HUDEP-2 (cell line): ENCODE data around the gene EML6.
"Not testable (repeated sequence)": the region's sequence is repeated elsewhere in the genome, so short reads cannot be mapped to it uniquely, and the experiment has no call there.

ENCODE experiments used
- DNase-seq, 76 experiments: peaks; one replicate each; lab custom pipeline; 2025; ENCODE audit not compliant: unreplicated experiment in 76 of 76; lab: John Stamatoyannopoulos, UW

Gene EML6

DNA sequence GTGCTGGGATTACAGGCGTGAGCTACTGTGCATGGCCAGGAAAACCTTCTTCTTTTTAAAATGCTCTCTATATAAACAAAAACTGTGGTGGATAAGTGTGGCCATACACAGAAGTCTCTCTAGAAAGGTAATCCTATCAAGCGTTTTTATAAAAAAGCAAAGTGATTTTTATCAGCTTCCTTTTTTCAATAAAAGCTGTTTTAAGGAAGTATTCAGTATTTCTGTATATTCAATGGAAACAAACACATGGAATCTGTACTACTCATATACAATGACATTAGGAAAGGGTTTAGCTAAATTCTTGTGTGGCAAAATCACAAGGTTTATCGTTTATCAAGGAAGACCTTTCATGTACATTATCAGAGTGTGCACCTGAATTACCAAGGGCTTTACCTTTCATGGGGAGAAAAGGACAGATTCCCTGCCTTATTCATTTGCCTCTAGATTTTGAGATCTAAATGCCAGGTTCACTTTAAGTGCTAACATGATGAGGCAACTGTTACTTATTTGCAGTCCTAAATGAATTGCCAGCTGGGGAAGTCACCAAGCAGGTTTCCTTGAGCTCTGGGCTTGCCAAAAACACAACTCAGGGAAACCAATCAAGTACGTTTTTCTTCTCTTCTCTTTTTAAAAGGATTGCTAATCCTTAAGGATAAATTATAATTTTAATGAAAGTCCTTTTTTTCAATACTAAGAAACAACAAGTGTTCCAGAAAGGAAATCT lies 256.0 kb downstream of the EML6 start:
- no peak for DNase-seq

DNA sequence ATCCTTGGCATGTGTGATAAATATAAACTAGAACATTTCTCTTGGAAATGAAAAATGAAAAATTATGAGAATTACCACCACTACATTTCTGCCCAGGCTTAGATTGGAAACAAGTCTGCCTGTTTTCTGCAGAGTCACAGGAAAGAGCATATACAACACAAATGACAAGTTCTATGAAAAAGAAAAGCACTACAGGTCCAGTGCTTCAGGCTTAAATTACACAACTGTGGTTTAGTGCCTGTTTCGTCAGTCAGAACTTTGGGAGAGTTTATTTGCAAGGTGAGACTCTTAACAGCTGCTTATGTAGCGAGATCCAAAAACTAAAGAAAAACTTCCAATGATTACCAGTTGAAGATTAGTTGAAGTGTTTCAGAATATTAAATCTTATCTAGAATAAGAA lies 257.9 kb downstream of the EML6 start:
- DNase-seq, result no peak

DNA sequence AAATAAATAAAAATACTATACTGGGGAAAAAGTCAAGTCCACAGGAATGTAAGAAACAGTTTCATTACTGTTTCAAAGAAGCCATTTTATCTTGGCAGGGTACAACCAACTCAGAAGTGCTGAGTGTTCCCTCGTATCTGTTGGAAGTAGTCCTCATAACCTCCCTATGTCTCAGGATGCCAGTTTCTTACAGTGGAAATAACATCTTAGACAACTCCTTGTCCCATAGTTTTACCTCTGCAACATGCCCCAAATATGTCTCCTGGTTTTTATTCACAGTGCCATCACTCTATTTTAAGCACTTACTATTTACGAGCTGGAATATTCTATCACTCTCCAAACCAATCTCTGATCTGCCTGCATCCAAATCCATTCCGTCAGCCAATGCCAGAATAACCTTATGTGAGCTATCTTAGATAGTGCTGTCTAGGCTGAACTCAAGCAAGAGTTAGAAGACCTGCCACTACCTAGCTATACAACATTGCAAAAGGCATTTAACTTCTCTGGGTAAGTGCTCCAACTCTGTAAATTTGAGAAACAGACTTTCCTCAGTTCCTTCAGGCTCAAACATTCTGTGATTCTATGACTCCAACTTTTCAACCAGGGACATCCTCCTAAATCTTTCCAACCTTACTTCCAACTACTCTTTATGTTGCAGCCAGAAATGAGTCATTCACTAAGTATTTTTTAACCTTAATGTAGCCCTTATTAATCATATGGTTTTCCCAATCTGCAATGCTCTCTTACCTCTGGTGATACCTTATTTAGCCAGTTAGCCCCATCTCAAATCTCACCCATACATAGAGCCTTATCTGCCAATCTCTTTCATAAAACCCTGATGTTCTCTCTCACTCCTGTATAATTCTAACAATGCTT lies 260.1 kb downstream of the EML6 start:
- no peak for DNase-seq

DNA sequence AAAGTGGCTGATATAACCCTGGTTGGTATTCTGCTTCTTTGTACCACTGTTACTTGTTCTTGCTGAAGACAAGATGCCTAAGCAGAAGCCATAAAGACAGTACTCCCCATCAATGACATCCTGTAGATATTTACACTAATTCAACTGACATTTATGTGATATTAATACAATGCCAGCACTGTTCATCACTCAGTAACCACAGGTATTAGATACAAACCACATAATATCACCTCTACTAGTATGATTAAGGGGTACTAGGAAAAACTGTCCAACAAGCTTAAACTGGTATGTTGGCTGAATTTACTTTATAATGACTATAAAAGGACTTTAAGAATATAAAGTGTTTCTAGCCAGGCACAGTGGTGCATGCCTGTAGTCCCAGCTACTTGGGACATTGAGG lies 261.0 kb downstream of the EML6 start:
- DNase-seq, result no peak

DNA sequence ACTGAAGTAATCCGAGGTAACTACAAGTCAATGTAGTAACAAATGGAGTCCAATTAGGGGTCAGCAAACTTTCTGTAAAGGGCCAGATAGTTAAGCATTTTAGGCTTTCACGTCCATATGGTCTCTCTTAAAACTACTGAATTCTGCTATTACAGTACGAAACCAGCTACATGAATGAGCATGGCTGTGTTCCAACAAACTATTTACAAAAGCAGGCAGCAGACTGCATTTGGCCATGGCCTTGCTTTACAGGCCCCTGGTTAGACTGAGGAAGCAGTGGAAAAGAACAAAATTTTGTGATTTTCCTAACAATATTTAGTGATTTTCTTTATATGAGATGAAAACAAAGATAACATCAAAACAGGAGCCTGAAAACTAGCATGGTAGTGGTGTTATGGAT lies 262.8 kb downstream of the EML6 start:
- DNase-seq, result no peak

DNA sequence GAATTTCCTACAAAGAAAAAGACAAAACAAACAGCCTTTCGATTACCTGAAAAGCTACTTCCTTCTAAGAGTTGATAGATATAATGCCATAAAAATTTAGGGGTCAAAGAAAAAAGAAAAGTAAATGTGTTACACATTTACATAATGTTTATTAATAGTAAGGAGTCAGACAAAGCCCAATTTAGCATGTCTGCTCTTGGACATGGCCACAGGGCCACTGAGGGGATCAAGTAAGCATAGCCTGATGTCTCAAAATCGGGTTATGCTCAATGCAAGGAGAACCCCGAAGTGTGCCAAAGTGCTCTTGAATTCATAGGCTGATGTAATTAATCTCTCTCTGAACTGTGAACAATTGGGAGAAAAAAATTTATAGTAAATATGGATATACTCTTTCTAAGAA lies 265.1 kb downstream of the EML6 start:
- no peak for DNase-seq

DNA sequence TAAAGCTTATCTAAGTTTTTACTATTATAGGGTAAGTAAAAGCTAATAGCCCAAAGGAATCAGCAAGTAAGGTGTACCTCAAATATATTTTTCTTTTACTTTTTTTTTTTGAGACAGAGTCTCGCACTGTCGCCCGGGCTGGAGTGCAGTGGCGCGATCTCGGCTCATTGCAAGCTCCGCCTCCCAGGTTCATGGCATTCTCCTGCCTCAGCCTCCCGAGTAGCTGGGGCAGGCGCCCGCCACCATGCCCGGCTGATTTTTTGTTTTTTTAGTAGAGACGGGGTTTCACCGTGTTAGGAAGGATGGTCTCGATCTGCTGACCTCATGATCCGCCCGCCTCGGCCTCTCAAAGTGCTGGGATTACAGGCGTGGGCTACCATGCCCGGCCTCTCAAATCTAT lies 267.2 kb downstream of the EML6 start:
- not testable (repeated sequence) for DNase-seq

DNA sequence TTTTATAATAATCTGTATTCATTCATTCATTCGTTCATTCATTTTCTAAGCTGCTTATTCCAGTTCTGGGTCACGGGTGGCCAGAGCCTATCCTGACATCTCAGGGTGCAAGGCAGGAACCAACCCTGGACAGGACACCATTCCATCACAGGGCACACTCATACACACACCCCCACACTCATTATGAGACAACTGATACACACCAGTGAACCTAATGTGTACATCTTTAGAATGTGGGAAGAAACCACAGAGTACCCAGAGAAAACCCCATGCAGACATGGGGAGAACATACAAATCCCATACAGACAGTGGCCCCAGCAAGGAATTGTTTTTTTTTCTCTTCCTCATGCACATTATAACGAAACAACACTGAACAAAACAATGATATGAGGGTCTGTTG lies 272.1 kb downstream of the EML6 start:
- no peak for DNase-seq

DNA sequence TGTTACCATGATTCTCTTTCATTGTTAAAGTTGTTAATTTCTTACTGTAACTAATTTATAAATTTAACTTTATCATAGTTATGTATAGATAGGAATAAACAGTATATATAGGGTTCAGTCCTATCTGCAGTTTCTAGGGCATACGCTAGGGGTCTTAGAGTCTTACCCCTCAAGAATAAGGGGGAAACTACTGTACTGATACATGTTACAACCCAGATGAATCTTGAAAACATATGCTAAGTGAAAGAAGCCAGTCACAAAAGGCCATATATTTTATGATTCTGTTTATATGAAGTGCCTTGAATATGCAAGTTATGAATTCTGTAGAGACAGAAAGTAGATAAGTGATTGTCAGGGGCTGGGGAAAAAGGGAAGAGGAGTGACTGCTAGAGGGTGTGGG lies 274.4 kb downstream of the EML6 start:
- no peak for DNase-seq

DNA sequence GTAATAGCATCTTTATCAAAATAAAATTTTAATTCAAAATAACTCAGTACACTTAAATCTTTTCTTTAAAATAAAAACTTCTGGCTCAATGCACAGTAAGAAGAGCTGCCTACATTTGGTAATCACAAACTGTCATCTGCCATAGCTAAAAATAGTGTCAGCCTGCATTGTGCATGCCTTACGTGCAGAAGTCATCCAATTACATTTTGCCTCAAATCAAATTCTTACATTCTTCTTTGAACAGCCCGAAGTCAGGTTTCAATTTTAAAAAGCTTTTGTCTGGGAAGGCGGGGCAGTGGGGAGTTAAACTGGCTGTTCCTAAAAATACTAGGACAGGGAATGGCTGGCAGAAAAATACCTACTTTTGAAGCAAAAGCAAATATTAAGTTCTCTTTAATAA lies 275.7 kb downstream of the EML6 start:
- no peak for DNase-seq

DNA sequence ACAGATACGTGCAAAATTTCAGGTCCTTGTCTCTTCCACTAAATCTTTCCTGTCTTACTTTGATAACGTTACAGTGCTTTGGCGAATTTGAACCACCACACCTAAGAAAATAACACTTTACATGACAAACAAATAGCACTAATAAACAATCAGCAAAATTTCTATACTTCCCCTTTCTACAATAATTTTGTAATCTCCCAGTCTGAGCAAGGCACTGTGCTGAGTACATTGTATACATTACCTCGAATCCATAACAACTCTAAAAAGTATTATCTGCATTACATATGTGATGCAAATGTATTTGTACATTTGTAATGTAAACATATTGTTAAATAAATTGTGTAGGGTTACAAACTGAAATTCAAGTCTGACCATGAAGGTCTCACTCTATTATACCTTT lies 276.9 kb downstream of the EML6 start:
- DNase-seq, result no peak

DNA sequence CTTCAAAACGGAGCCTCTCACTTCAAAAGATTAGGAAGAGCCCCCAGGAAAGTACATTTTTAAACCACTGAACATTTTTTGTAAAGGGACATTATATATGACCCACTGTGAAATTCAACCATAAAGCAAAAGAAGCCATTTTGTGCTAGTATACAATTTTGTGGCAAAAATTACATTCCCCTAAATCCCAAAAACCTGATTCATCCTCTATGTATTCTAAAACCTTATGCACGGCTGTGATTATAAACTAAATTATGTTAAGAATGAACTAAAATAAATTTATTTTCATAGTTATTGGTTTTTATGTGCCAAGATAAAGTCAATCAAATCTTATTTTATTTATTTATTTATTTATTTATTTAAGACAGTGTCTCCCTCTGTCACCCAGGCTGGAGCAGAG lies 278.3 kb downstream of the EML6 start:
- DNase-seq, result no peak

DNA sequence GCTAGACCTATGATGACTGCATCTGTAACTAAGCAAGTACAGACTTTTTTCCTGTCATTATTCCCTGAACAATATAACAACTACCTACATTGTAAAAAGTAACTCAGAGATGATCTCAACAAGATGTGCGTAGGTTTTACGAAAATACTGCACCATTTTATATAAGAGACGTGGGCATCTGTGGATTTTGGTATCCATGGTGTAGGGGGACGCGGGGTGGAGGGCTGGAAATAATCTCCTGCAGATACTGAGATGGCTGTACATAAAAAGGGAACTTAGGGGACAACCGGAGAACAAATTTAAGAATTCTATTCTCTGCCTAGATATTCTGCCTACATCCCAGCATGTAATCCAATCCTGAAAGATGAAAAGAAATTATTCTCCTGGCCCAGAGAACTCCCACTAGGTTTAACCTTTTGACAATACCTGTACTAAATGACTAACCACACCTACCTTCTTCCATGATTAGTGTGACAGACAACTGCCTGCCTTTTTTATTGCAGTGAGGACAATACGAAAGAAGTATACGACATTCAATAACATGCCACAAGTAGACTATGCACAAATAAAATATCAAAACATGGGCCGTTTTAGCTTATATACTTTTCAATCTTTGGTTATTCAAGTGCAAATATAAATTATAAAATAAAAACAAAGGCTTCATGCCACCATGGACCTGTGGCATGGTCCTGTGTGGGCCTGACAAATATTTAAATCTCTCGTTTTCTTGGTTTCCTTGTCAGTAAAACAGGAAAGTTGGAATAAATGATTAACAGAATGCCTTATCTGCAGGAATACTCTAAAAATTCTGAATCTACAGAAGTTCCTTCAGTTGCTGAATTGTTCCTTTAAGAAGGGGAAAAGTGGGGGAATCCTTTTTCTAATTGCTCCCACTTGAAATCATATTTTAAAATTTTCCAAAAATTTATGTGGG lies 280.5 kb downstream of the EML6 start:
- no peak for DNase-seq

DNA sequence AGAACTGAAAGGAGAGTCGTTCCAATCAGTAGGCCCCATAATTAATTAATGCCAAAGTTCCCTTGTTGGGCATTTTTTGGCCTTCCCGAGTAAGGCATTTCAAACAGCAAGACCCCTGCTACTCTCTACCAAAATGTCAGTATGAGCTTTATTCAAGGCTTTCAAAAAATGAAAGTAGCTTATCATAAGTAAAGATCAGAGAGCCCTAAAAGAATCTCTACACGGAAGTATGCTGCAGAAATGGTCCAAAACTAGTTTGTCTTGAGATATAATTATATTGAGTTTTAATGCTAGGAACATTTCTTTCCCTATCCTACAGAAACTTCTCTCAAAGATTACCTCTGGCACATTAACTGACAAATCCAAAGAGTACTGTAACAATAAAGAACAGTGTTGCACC lies 282.8 kb downstream of the EML6 start:
- no peak for DNase-seq

DNA sequence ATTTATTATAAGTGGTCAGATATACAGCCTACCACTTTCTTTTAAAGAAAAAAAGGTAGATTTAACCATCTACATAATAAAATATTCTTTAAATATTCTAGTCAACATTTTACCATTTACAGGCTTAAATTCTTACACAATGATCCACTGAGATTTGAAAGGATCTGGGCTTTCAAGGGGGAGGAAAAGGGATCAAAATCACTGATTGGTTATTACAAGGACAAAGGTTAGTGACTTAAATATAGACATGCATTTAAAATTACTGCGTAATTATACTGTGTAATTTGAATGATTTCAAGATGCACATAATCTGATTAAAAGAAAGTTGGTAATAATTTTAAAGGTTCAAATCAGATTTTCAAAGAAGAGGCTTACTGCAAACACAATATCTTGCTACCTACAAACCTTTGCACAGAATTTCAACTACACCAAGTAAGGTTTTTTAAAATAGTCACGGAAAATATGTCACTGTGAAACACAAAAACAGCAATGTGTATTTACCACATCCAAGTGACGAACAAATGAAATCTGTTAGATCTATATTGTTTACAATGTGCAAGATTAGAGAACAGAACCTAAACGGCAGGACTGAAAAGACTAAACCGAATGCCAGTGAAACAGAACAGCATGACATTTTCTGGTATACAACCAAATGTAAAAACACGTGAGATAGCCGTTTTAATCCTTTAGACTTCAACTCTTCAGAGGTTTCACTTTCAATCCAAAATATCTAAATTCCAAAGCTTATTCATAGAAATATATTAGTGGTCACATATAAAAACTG lies 286.0 kb downstream of the EML6 start:
- no peak for DNase-seq

DNA sequence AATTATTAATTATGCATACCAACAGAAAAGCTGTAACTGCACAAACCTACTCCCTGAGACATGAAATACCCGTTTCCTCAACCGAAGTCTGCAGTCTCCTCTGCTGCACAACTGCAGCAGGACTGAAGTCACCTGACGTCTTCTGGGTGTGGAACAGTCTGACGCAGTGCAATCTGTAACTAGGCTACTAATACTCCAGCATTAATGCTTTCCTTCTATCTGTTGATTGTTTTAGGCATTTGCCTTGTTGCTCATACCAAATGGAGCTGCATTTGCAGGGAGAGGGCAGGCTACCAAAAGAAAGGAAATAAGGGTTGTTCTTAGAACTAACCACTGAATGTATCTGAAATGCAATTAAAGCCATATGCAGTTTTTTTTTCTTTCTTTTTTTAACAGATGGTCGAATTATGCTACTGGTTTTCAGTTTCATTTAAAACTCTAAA lies 286.7 kb downstream of the EML6 start:
- DNase-seq, result peak in 26 of 76 experiments; percentile 4 to 55 (median 22)

DNA sequence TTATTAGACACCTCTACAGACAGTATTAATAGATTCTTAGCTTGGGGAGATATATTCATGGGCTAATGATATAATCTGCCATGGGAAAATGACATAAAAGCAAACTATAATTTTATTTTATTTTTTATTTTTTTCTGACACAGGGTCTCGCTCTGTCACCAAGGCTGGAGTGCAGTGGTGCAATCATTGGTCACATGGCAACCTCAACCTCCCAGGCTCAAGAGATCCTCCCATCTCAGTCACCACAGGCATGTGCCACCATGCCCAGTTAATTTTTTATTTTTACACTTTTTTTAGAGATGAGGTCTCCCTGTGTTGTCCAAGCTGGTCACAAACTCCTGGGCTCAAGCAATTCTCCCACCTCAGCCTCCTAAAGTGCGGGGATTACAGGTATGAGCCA lies 287.5 kb downstream of the EML6 start:
- peak in 6 of 76 experiments; percentile 3 to 15 (median 9) for DNase-seq

DNA sequence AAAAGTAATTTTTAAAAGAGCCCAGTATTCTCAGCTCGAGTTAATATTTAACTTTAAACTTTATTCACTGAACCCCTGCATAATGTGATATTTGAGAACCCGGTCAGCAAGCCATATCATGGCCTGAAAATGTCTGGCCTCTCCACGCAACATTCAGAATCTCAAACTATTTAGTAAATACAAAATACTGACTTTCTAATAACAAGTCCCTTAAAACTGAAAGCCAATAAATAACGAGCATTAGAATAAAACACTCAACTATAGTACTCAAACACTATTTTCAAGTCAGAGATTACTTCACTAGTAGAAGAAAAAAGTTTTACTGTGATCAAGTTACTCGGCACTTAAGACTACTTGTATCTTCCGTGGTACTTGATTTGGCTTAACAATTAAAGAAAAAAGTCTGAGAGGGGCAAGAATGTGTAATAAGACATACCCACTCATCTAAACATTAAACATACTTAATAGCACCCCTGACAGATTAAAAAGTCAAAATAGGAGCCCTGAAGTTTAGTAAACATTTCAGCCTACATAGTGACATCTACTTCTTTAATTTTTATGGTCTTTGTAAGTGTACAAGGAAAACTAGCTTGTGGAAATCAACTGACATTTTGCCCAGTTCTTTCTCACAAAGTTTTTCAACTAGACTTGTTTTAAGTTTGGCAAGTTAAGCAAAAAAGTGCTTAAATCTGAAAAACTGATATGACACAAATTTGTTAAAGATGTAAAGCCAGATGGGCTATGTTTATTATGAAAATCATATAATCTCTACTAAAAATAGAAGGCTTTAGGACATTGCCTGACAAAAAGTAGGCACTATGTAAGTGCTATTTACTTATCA lies 288.6 kb downstream of the EML6 start:
- DNase-seq, result no peak
